ENCODE data around the gene PDE10A. TPM values are rescaled to one million over a fixed set of nuclear protein-coding genes. Genes with fewer than 3 reads are reported as not detected.

The PDE10A gene
- polyA plus RNA-seq, 3 donors = not detected

DNA sequence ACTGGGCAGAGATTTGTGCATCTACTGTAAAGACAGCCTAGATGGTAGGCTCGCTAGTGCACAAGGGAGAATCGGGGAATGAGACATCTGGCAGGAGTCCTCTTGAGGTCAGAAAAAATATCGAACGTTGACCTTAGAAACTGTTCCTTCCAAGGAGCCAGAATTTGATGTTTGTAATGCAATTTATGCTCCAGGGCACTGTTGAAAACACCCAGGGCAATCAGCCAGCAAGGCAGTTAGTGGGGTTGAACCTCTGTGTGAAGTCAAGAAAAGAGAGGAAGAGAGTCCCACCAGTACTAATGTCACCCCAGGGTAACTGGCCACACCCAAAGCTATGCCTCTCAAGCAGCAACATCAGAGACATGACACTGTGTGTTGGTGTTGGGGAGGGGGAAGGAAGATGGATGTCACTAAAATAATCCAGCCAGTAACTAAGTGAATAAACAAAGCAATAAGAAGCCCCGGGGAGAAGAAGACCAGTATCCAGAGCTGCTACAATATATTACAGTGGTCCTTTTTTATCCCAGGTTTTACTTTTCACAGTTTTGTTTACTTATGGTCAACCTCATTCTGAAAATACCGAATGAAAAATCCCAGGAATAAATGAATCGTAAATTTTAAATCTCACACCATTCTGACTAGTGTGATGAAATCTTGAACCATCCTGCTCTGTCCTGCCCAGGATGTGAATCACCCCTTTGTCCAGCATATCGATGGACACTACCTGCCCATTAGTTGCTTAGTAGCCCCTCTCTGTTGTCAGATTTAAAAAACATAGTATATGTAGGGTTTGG, 32.9 kb upstream of the PDE10A start:
- no peak overlapping the region for H2AFZ ChIP-seq (ENCODE audit: insufficient read depth, low read depth, low read length, poor library complexity, severe bottlenecking)
- no peaks in the 10 kb centered on the region for H3K79me2 ChIP-seq (ENCODE audit: insufficient read depth, low read length)
- no peaks in the 10 kb centered on the region for H3K27me3 ChIP-seq (ENCODE audit: control insufficient read depth in 2 of 2, insufficient read depth in 2 of 2, low read length in 2 of 2)
- TF ChIP-seq, protein P1, sequence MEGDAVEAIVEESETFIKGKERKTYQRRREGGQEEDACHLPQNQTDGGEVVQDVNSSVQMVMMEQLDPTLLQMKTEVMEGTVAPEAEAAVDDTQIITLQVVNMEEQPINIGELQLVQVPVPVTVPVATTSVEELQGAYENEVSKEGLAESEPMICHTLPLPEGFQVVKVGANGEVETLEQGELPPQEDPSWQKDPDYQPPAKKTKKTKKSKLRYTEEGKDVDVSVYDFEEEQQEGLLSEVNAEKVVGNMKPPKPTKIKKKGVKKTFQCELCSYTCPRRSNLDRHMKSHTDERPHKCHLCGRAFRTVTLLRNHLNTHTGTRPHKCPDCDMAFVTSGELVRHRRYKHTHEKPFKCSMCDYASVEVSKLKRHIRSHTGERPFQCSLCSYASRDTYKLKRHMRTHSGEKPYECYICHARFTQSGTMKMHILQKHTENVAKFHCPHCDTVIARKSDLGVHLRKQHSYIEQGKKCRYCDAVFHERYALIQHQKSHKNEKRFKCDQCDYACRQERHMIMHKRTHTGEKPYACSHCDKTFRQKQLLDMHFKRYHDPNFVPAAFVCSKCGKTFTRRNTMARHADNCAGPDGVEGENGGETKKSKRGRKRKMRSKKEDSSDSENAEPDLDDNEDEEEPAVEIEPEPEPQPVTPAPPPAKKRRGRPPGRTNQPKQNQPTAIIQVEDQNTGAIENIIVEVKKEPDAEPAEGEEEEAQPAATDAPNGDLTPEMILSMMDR (IDR thresholded peaks at IDR 0.05) = no peak
- intact Hi-C loops (cut with micrococcal nuclease) = no loop called here
- H3K36me3 ChIP-seq (replicated peaks in 1 of 2; ENCODE audit: control insufficient read depth in 1 of 2, insufficient read depth in 2 of 2, low read length in 2 of 2) = no peaks in the 10 kb centered on the region
- H3K4me3 ChIP-seq (replicated peaks in 1 of 3; ENCODE audit: low read depth in 2 of 3, low read length in 3 of 3) = no peak overlapping the region
- H3K9ac ChIP-seq (ENCODE audit: insufficient read depth, low read length, poor library complexity, severe bottlenecking) = no peak overlapping the region
- no peaks in the 10 kb centered on the region for H3K4me1 Mint-ChIP-seq
- peaks cover 0 to 6% (median 0%) of the 10 kb centered on the region in 7 donors for H3K9me3 Mint-ChIP-seq
- no peaks in the 10 kb centered on the region for H3K4me1 ChIP-seq (ENCODE audit: control insufficient read depth in 1 of 2, insufficient read depth in 2 of 2, low read length in 2 of 2)
- H4K20me1 ChIP-seq (ENCODE audit: insufficient read depth, low read length) = no peaks in the 10 kb centered on the region
- H3K4me2 ChIP-seq (replicated peaks; ENCODE audit: extremely low read depth, low read length, poor library complexity, severe bottlenecking) = no peak overlapping the region
- peaks cover 0 to 1% (median 0%) of the 10 kb centered on the region in 3 donors for H3K27me3 Mint-ChIP-seq (ENCODE audit: low read depth in 3 of 3)
- no peaks in the 10 kb centered on the region for H3K9me3 ChIP-seq (replicated peaks in 1 of 2; ENCODE audit: control insufficient read depth in 1 of 2, insufficient read depth in 1 of 2, low read length in 2 of 2)
- no peaks in the 10 kb centered on the region for H3K36me3 Mint-ChIP-seq
- WGBS (ENCODE audit: insufficient coverage) = 84% methylated on average over 6 of the region's 8 CpGs
- no peak for DNase-seq
- H3K27ac Mint-ChIP-seq = no peak overlapping the region
- no peak overlapping the region for H3K27ac ChIP-seq (ENCODE audit: low read depth in 1 of 2, low read length in 2 of 2)
- no peak overlapping the region for H3K4me3 Mint-ChIP-seq

DNA sequence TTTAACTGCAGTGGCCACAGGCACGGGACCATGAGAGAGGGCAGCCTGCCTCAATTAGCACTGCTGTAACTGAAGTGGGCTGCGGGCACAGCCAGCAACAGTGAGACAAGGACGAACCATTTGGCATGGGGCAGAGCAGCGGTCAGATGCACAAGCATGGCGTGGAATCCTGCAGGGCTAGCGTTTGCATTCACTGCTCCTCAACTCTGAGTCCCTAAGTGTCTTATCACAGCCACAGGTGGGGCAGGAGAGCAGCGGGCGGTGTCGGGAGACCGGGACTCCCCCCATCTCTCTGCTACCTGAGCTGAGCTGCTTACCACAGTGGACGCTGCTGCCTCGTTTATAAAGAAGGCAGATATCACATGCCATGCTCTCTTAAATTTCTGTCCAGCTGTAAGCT, 31.3 kb upstream of the PDE10A start:
- Histone ChIP-seq H3K4me2 (replicated peaks; ENCODE audit: extremely low read depth, low read length, poor library complexity, severe bottlenecking) (no peak overlapping the region), H2AFZ (ENCODE audit: insufficient read depth, low read depth, low read length, poor library complexity, severe bottlenecking) (no peak overlapping the region), H3K9ac (ENCODE audit: insufficient read depth, low read length, poor library complexity, severe bottlenecking) (no peak overlapping the region), H3K9me3 (replicated peaks in 1 of 2; ENCODE audit: control insufficient read depth in 1 of 2, insufficient read depth in 1 of 2, low read length in 2 of 2) (no peaks in the 10 kb centered on the region), H3K4me3 (replicated peaks in 1 of 3; ENCODE audit: low read depth in 2 of 3, low read length in 3 of 3) (no peak overlapping the region), H3K4me1 (ENCODE audit: control insufficient read depth in 1 of 2, insufficient read depth in 2 of 2, low read length in 2 of 2) (no peaks in the 10 kb centered on the region), H3K79me2 (ENCODE audit: insufficient read depth, low read length) (no peaks in the 10 kb centered on the region), H3K27me3 (ENCODE audit: control insufficient read depth in 2 of 2, insufficient read depth in 2 of 2, low read length in 2 of 2) (no peaks in the 10 kb centered on the region), H3K27ac (ENCODE audit: low read depth in 1 of 2, low read length in 2 of 2) (no peak overlapping the region), H3K36me3 (replicated peaks in 1 of 2; ENCODE audit: control insufficient read depth in 1 of 2, insufficient read depth in 2 of 2, low read length in 2 of 2) (no peaks in the 10 kb centered on the region), H4K20me1 (ENCODE audit: insufficient read depth, low read length) (no peaks in the 10 kb centered on the region)
- Mint-ChIP-seq H3K9me3 (peaks cover 0 to 10% (median 3%) of the 10 kb centered on the region in 7 donors), H3K4me3 (no peak overlapping the region), H3K27ac (no peak overlapping the region), H3K36me3 (no peaks in the 10 kb centered on the region), H3K27me3 (ENCODE audit: low read depth in 3 of 3) (peaks cover 0 to 1% (median 0%) of the 10 kb centered on the region in 3 donors), H3K4me1 (no peaks in the 10 kb centered on the region)
- no peak for DNase-seq
- TF ChIP-seq, protein P1 (IDR thresholded peaks at IDR 0.05) = no peak
- 84% methylated on average over 10 of the region's 12 CpGs for WGBS (ENCODE audit: insufficient coverage)
- intact Hi-C loops (cut with micrococcal nuclease) = no loop called here

Measured in CD14-positive monocyte (primary cell).